Measurements from ENCODE around the gene NRXN3. TPM values are rescaled to one million over a fixed set of nuclear protein-coding genes. Genes with fewer than 3 reads are reported as not detected.

NRXN3 gene
- total and polyA plus RNA-seq, 2 of the 4 experiments (the other 2 are of a cell fraction) = 4.8 to 25.1 TPM

GRCh38 chr14:79730196-79730595 lies 1560.0 kb downstream of the NRXN3 start:
- ATAC-seq (ENCODE audit: low read depth) (no peak), DNase-seq (no peak)
- Histone ChIP-seq H2BK120ac (ENCODE audit: low read depth, low read length) (no peak overlapping the region), H3K79me1 (ENCODE audit: low read depth in 1 of 2, low read length in 2 of 2) (no peaks in the 10 kb centered on the region), H3K9me3 (ENCODE audit: control insufficient read depth, insufficient read depth, low read length) (no peaks in the 10 kb centered on the region), H3K9me1 (ENCODE audit: insufficient read depth, low read length) (no peaks in the 10 kb centered on the region), H4K91ac (ENCODE audit: insufficient read depth, low read depth, low read length) (no peak overlapping the region), H2AK9ac (replicated peaks; ENCODE audit: low read depth, low read length, poor library complexity) (no peak overlapping the region), H2BK15ac (ENCODE audit: low read depth, low read length) (no peak overlapping the region), H4K20me1 (ENCODE audit: insufficient read depth, low read length) (no peaks in the 10 kb centered on the region), H2AFZ (replicated peaks; ENCODE audit: low read length, poor library complexity) (no peak overlapping the region), H2BK20ac (ENCODE audit: low read depth, low read length) (no peak overlapping the region), H3K23ac (ENCODE audit: low read depth, low read length) (no peak overlapping the region), H3K36me3 (ENCODE audit: control insufficient read depth, insufficient read depth, low read length) (no peaks in the 10 kb centered on the region), H3K4me2 (ENCODE audit: low read depth, low read length) (no peak overlapping the region), H3K27me3 (ENCODE audit: control insufficient read depth, insufficient read depth, low read length) (no peaks in the 10 kb centered on the region), H2BK5ac (ENCODE audit: low read depth, low read length, poor library complexity, severe bottlenecking) (no peak overlapping the region), H3K56ac (ENCODE audit: extremely low read depth, insufficient read depth, low read length) (no peak overlapping the region), H3K27ac (ENCODE audit: insufficient read depth, low read length) (no peak overlapping the region), H4K5ac (ENCODE audit: low read depth, low read length) (no peak overlapping the region), H3K4me1 (ENCODE audit: control insufficient read depth, insufficient read depth, low read length) (no peaks in the 10 kb centered on the region), H4K8ac (ENCODE audit: low read depth in 2 of 2, low read length in 2 of 2) (no peak overlapping the region), H2AK5ac (ENCODE audit: low read depth, low read length) (no peak overlapping the region), H3K4ac (ENCODE audit: low read depth, low read length) (no peak overlapping the region), H3K14ac (replicated peaks; ENCODE audit: low read depth, low read length) (no peak overlapping the region), H3K4me3 (ENCODE audit: insufficient read depth, low read depth, low read length) (no peak overlapping the region), H3K9ac (ENCODE audit: low read depth, low read length) (no peak overlapping the region), H3K18ac (ENCODE audit: low read depth, low read length) (no peak overlapping the region)
- BruUV-seq (replicated peaks) = no TSS peak
- ChIA-PET POLR2A (ENCODE audit: unreplicated experiment) (no interaction called here), CTCF (no interaction called here)
- intact Hi-C loops (cut with micrococcal nuclease) = no loop called here
- dilution Hi-C loops (cut with HindIII; ENCODE audit: low sequenced_read_pairs, unreplicated experiment) = no loop called here
- TF ChIP-seq MXI1 (IDR thresholded peaks at IDR 0.05; ENCODE audit: borderline replicate concordance, low read depth, low read length) = no peak
- no peak for TF ChIP-seq CHD1 (IDR thresholded peaks at IDR 0.05; ENCODE audit: low read depth, low read length)
- TF ChIP-seq FOS (IDR thresholded peaks at IDR 0.05; ENCODE audit: low read depth, low read length) = no peak
- TF ChIP-seq RCOR1 (IDR thresholded peaks at IDR 0.05; ENCODE audit: insufficient replicate concordance, low read length) = no peak
- TF ChIP-seq, protein P1, sequence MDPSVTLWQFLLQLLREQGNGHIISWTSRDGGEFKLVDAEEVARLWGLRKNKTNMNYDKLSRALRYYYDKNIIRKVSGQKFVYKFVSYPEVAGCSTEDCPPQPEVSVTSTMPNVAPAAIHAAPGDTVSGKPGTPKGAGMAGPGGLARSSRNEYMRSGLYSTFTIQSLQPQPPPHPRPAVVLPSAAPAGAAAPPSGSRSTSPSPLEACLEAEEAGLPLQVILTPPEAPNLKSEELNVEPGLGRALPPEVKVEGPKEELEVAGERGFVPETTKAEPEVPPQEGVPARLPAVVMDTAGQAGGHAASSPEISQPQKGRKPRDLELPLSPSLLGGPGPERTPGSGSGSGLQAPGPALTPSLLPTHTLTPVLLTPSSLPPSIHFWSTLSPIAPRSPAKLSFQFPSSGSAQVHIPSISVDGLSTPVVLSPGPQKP (IDR thresholded peaks at IDR 0.05; ENCODE audit: borderline replicate concordance, low read depth, low read length) = no peak
- no peak for TF ChIP-seq RAD21 (IDR thresholded peaks at IDR 0.05; ENCODE audit: low read length)
- TF ChIP-seq, protein P2, sequence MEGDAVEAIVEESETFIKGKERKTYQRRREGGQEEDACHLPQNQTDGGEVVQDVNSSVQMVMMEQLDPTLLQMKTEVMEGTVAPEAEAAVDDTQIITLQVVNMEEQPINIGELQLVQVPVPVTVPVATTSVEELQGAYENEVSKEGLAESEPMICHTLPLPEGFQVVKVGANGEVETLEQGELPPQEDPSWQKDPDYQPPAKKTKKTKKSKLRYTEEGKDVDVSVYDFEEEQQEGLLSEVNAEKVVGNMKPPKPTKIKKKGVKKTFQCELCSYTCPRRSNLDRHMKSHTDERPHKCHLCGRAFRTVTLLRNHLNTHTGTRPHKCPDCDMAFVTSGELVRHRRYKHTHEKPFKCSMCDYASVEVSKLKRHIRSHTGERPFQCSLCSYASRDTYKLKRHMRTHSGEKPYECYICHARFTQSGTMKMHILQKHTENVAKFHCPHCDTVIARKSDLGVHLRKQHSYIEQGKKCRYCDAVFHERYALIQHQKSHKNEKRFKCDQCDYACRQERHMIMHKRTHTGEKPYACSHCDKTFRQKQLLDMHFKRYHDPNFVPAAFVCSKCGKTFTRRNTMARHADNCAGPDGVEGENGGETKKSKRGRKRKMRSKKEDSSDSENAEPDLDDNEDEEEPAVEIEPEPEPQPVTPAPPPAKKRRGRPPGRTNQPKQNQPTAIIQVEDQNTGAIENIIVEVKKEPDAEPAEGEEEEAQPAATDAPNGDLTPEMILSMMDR (conservative IDR thresholded peaks at IDR 0.05; ENCODE audit: low read depth, low read length) = no peak
- TF ChIP-seq POLR2A (IDR thresholded peaks at IDR 0.05; ENCODE audit: low read depth, low read length) = no peak
- TF ChIP-seq MAFK (IDR thresholded peaks at IDR 0.05; ENCODE audit: low read depth, low read length) = no peak
- no peak for TF ChIP-seq SMC3 (IDR thresholded peaks at IDR 0.05; ENCODE audit: low read depth, low read length)
- no peak for TF ChIP-seq BHLHE40 (IDR thresholded peaks at IDR 0.05; ENCODE audit: low read depth, low read length)
- TF ChIP-seq RFX5 (IDR thresholded peaks at IDR 0.05; ENCODE audit: low read depth, low read length) = no peak
- TF ChIP-seq NFE2L2 (IDR thresholded peaks at IDR 0.05; ENCODE audit: low read depth, low read length) = no peak
- in situ Hi-C loops (cut with MboI; ENCODE audit: low sequenced_read_pairs) = no loop called here
- WGBS, 2 experiments (ENCODE audit: extremely low coverage in 2 of 2, insufficient read length in 1 of 2) = no CpG with 5 or more reads among the region's 2 CpGs

Data from IMR-90 (cell line).